HG02870 (cell line): ENCODE data around the gene TUBA1A.
"Not testable (repeated sequence)": the region's sequence is repeated elsewhere in the genome, so short reads cannot be mapped to it uniquely, and the experiment has no call there.

Experiments
- ATAC-seq: cut with Tn5 transposase; IDR thresholded peaks from one replicate; pipeline ENCODE4 v1.9.1; 2021; ENCODE audit warnings: mild to moderate bottlenecking, moderate library complexity; ENCODE audit not compliant: unreplicated experiment

TUBA1A gene

GRCh38 chr12:49188916-49189367 is at the start of gene TUBA1A:
TUBA1A (minus strand) TSS chr12:49189080; CDS start chr12:49188979, 101 bp downstream.
- peak; percentile 92 for ATAC-seq

GRCh38 chr12:49236423-49236822 is 47.5 kb upstream of the TUBA1A start:
- ATAC-seq = no peak

GRCh38 chr12:49233842-49234526 is 45.1 kb upstream of the TUBA1A start:
- no peak for ATAC-seq

GRCh38 chr12:49232940-49233841 is 44.3 kb upstream of the TUBA1A start:
- no peak for ATAC-seq

- ATAC-seq = no peak
These were observed 43.2 kb upstream of the TUBA1A start for GRCh38 chr12:49231878-49232655.

GRCh38 chr12:49230805-49231194 is 41.9 kb upstream of the TUBA1A start:
- no peak for ATAC-seq

- no peak for ATAC-seq
These were observed 41.4 kb upstream of the TUBA1A start for GRCh38 chr12:49230176-49230804.

GRCh38 chr12:49228653-49229052 is 39.8 kb upstream of the TUBA1A start:
- ATAC-seq = no peak

- ATAC-seq = no peak
These were observed 38.8 kb upstream of the TUBA1A start for GRCh38 chr12:49227713-49228112.

- ATAC-seq = no peak
These were observed 36.8 kb upstream of the TUBA1A start for GRCh38 chr12:49225576-49226166.

GRCh38 chr12:49223590-49224369 is 34.9 kb upstream of the TUBA1A start:
- ATAC-seq = no peak

GRCh38 chr12:49223122-49223521 is 34.2 kb upstream of the TUBA1A start:
- ATAC-seq = no peak

- ATAC-seq = no peak
These were observed 32.1 kb upstream of the TUBA1A start for GRCh38 chr12:49220972-49221371.

GRCh38 chr12:49219417-49220026 is 30.6 kb upstream of the TUBA1A start:
- no peak for ATAC-seq

GRCh38 chr12:49212572-49212971 is 23.7 kb upstream of the TUBA1A start:
- ATAC-seq = no peak

GRCh38 chr12:49210703-49211102 is 21.8 kb upstream of the TUBA1A start:
- not testable (repeated sequence) for ATAC-seq

GRCh38 chr12:49208676-49209075 is 19.8 kb upstream of the TUBA1A start:
- ATAC-seq = no peak

- no peak for ATAC-seq
These were observed 19.3 kb upstream of the TUBA1A start for GRCh38 chr12:49208146-49208545.

GRCh38 chr12:49206389-49206788 is 17.5 kb upstream of the TUBA1A start:
- no peak for ATAC-seq
